HCEC 1CT (cell line): ENCODE measurements around the gene BCL2L11.
A peak's percentile ranks its signal among the peaks of the same experiment; 100 is the strongest.

Experiments
- DNase-seq: peaks from one replicate; pipeline ENCODE4 v3.0.0-alpha.2; 2017

BCL2L11 gene

GRCh38 chr2:111198701-111199100 is 78.0 kb downstream of the BCL2L11 start:
- no peak for DNase-seq

GRCh38 chr2:111199840-111200239 is 79.1 kb downstream of the BCL2L11 start:
- no peak for DNase-seq

DNA sequence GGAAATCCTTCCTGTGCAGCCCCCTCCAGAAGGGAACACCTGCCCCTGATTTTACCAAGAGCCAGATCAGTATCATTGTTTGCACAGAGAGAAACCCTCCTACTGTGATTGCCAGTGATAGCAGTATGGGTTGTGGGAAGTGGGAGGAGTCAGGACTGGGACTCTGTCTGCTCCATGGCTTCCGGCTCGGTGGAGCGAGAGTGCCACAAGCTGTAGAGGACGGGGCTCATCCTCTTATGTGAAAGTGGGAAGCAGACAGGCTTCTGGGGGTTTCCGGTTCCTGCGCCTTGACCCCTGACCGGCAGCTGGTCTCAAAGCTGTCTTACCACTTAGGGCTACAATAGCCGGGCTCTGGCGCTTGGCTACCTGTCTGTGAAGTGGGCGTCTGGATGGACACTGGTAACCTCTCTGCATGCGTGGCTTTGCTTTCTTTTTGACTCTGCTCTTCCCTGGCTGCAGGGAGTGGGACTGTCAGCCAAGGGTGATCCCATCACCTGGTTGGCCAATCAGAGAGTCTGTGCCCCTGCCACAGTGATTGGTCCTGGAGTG is 79.7 kb downstream of the BCL2L11 start:
- no peak for DNase-seq

GRCh38 chr2:111201214-111201613 is 80.5 kb downstream of the BCL2L11 start:
- no peak for DNase-seq

GRCh38 chr2:111202266-111203040 is 81.7 kb downstream of the BCL2L11 start:
- DNase-seq: peak; percentile 23

DNA sequence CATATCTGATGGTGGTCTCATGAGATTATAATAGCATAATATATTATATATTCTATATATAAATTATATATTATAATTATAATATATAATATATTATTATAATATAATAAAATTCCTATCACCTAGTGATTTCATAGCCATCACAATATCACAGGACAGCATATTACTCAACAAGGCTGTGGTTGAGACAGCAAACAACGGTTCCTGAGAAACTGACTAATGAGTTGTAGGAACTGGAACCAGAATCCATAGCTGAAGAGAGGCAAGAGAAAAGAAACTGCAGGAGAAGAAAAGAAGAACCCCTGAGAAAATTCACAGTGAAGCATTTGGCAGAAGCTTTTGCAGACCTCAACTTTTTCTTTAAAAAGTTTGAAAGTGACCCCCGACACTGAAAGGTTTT is 84.0 kb downstream of the BCL2L11 start:
- DNase-seq: no peak

GRCh38 chr2:111205774-111206173 is 85.1 kb downstream of the BCL2L11 start:
- no peak for DNase-seq

DNA sequence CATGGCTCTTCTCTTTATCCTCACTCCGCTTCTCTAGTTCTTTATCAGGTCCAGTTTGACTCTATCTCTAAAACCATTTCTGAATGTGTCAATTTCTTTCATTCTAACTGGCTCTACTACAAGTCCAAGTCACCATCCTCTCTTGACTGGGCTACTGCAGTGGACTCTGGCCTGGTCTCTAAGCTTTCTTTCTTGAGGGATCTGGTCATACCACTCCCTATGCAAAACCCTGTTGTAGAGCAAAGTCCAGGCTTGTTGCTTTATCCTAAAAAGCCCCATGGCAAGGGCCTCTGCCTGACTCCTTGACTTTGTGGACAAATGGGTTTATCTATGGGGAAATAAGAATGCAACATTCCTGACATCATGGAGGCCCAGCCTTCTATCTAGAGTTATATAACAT is 87.1 kb downstream of the BCL2L11 start:
- no peak for DNase-seq

DNA sequence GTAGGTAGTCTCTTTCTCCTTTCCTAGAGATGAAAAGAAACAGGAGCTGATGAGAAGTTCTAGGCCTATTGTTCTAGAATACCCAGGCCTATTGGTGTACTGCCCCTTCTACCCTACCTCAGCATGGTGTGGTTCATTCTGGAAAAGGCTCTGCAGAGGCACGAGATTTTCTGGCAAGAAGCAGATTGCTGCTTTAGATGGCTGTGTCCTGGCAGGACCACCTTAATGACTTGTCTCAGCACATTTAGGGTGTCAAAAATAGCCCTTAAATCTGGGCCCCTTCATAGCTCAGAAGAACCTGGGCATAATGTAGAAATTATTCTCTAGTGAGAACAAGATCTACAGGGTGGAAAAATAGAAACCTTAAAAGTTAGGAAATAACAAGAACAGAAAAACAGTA is 87.9 kb downstream of the BCL2L11 start:
- no peak for DNase-seq

DNA sequence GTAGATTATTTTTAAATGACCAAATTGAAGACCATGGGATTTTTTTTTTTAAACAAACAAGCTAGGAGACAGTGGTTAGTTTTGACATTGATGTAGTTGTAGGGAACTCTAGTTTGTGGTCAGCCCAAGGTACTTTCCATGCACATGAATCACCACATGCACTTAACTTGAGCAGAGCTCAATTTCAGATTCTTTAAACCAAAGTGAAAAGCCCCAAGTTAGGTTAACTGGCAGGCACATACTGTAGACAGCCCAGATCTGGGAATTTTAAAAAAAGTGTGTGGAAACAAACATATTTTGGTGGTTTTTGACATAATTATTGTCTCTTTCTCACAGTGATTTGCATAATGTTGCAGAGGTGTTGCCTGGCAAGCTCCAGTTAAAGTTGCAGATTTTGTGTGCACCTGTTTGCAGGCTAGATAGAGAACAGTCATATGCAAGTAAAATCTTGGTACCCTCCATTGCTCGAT is 88.4 kb downstream of the BCL2L11 start:
- peak; percentile 27 for DNase-seq

GRCh38 chr2:111210036-111210435 is 89.3 kb downstream of the BCL2L11 start:
- DNase-seq: no peak

GRCh38 chr2:111213877-111214276 is 93.2 kb downstream of the BCL2L11 start:
- no peak for DNase-seq

DNA sequence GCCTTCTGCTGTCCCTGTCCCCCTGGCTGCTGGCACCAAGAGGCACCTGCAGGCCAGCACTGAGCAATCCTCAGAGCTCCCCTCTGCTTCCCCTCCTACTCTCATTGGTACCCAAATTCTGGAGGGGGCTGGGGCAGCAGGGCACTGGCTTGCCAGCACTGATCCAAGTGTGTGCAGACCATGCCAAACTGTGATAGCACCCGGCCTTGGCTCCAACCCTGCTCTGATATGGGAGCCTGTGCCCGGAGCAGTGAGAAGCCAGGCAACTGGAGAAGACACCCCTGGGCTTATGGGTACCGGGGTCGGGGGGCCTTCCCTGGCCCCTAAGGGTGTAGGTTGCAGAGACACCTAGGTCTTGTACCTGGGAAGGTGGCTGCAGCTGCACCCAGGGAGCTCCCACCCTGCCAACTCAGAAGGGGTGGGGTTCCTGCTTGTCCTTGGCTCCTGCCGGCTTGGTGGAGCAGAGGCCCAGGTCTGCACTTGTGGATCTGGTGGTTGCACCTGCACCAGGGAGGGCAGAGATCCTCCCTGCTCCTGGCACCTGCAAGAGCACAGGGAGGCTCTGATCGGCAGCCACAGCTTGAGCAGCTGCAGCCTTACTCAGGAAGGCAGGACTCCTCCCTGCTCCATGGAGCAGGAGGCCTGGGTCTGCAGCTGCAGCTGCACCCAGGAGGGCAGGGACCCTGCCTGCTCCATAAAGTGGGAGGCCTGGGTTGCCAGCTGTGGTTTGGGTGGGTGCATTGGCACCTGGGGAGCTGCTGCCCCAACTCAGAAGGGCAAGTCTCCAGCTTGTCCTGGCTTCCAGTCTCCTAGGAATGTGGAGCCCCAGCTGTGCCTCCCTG is 96.3 kb downstream of the BCL2L11 start:
- no peak for DNase-seq
